DMS114 treated with DMSO at 0.1 percent for 48 hours (cell line): ENCODE results near the gene OR2F2.

Source experiments
- DNase-seq: peaks from one replicate; lab custom pipeline; 2025; ENCODE audit not compliant: unreplicated experiment; lab: John Stamatoyannopoulos, UW

Gene OR2F2

DNA sequence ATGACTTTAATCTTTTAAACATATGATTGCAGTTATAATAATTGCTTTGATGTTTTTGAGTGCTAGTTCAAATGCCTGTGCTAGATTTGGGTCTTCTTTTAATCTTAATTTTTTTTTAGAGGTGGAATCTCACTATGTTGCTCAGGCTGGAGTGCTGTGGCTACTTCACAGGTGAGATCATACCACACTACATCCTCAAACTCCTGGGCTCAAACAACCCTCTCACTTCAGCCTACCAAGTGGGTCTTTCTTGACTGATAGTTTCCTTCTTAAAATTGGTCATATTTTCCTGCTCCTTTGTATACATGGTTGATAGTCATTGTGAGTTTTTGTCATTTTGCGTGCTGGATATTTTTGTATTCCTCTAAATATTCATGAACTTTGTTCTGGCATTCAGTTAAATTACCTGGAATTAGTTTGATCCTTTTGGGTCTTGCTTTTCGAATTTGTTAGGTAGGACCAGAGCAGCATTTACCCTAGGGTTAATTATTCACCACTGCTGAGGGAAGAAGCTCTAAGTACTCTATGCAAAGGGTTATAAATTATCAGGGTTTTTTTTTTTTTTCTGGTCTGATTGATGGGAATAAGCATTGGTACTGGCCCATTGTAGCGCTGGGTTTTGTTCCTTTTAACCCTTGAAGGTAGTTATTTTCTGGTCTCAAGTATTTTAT lies 21.0 kb upstream of the OR2F2 start:
- no peak for DNase-seq

DNA sequence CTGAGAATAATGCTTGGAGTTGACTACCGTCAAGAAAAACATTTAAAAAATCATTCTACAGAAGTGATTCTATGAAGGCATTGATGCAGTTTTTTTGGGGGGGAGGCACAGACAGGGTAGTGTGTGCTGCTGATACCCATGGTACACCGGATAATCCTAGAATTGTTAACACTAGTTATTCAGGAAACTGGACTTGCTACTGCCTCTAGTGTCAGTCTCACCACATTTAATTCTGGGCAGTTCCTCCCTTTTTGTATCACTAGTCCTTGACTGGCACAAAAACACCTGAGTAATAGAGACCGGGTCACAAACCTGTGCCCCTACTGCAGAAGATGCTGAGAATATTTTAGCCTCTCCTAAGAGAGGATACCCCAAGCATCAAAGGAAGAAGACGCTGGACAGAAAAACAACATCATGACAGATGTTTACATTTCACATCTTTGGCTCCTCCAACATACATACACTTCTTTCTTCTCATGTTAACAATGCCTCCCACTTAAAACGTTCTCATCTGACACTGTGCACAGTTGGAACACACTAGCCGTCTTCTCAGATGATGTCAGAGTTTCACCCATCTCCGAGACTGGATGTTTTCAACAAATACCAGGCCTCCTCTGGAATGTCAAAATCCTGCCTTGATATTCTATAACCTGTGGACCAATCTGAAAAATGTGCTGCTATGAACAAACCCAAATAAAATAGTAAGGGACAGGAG lies 19.9 kb upstream of the OR2F2 start:
- no peak for DNase-seq

- DNase-seq, result no peak
Observed at GRCh38 chr7:143924851-143925250, 10.2 kb upstream of the OR2F2 start.

DNA sequence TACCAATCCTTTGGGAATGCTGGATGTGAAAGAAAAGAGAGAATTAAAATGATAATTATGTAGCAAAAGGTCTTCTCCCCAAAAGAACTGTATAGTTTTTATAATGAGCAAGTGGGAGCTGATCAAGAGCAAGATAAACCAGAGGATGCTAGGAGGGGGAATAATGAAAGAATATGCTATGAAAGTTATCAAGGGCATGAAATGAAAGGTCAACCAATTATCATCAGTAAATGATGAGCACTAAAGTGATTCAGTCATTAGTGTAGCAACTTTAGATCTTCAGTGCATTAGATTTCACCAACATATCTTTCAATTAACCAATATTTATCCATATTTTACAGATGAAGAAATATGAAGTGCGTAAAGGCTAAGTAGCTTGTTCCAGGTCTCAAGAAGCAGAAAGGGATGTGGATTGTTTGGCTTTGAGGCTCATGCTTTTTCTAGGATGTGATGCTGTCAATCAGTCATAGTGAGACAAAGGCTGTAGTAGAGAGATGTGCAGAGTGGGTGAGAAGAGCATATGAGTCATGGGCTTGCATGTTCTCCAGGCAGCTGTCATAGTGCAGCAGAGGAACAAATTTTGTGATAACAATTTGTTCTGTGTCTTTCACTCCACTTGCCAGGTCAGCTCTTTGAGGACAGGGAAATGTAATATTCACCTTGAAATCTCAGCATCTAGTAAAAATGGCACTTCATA lies 5.7 kb upstream of the OR2F2 start:
- DNase-seq, result no peak

- DNase-seq, result no peak
Observed at GRCh38 chr7:143931739-143932138, 3.3 kb upstream of the OR2F2 start.

DNA sequence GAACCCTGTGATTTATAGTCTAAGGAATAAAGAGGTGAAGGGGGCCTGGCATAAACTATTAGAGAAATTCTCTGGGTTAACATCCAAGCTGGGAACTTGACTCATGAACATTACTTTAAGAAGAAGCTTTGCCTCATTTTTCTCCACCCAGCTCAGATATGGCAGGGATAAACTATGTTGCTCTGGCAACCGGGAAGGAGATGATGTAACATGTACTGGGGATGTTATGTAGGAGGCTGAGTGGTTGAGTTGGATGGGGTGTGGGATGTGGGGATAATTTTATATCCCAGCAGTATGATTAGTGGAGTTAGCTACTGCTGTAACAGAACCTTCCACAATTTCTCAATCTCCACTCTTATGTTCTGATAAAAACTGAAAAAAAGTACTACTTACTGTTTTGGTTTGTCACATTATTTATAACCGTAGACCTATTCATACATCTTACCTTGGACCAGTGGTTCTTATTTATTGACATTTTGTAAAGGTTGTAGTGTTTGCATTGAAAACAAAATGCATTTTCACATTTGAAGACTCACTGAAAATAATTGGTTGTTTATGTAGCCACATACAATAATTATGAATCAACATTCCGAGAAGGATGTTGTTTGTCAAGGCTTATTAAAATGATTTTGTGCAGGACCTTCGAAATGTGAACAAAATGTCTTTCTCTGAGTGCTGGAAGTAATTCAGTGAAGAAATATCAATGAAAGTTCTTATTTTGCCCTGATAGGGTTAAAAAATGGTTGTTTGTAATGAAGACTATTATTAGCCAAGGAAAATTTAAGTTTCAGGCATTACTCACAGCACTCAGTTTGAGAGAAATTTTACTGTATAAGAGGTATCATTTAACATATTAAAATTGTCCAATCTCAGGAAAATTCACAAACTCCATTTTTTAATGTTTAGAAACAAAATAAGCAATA lies 1.3 kb downstream of the OR2F2 start:
- no peak for DNase-seq

GRCh38 chr7:143938379-143939243 lies 3.6 kb downstream of the OR2F2 start:
- DNase-seq, result no peak

DNA sequence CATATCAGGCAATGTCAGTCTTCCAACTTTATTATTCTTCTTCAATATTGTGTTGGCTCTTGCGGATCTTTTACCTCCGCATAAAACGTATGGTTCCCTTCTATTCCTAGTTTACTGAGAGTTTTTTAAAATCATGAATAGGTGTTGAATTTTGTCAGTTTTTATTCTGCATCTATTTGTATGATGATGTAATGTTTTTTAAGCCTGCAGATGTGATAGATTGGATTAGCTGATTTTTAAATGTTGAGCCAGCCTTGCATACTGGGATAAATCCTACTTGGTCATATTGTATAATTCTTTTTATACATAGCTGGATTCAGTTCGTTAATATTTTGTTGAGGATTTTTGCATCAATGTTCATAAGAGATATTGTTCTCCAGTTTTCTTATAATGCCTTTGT lies 10.4 kb downstream of the OR2F2 start:
- DNase-seq, result no peak

DNA sequence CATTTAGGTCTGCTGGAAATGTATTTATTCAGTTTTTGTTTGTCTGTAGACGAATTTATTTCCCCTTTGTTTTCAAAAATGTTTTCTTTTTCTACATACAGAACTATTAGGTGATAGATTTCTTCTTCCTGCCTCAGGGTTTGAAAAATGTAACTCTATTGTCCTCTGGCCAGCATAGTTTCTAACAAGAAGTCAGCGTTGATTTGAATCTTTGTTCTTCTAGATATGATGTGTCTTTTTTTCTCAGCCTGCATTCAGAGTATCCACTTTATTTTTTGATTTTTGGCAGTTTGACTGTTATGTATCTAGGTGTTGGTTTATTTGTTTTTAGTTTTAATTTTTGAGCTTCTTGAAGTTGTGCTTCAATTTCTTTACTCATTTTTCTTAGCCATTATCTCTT lies 12.1 kb downstream of the OR2F2 start:
- DNase-seq, result no peak

DNA sequence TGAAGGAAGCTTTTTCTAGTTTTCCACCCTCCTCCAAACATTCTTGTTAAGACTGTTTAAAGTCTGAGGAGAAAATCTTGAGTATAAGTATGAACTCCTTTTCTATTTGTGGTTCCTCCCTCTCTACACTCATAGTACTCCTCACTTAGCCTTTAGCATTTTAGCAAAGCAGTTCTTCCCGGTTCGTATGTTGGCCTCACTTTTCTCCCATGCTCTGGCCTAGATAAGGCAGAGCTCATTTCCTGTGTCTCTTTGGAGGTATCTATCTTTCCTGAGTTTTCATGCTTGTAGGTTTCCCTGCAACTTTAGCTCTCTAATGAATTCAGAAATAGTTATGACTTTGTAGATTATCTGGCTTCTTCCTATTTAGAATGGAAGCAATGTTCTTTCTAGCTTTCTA lies 13.7 kb downstream of the OR2F2 start:
- DNase-seq, result no peak

DNA sequence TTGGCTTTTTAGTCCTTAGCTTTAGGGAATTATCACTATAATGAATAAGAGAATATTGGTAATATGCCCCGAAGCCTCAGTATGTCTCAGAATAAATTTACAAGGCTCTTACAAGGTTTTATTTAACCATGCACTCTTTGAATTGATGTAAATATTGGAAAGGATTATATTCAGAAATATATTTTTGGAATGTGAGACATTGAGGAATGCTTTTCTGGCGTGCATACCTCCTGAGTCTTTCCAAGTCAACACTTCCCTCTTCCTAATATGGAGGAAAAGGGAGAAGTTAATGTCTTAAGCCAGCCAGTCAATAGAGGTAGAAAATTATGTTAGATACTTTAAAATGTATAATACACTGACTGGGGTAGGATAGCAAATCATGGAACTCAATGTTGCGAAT lies 18.4 kb downstream of the OR2F2 start:
- DNase-seq, result no peak

- DNase-seq, result no peak
Observed at GRCh38 chr7:143954135-143954534, 19.1 kb downstream of the OR2F2 start.

DNA sequence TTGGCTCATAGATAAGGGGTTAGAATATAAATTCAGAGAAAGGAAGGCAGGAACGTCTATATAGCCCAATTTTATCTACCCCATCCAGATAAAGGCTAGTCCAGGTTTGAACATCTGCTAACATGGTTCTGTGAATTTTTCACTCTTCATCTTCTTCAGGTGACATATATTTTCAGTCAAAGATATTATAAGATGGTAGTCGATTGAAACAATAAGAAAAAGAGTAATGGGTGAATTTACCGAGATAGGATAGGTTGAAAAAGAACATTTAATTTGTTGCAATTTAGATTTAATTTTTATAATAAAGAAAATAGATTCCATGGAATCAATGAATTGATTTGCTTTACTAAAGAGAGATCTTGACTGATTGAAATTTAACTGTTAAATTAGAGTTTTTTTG lies 19.5 kb downstream of the OR2F2 start, which contains the start of gene OR2F1:
Gene OR2F1 (plus strand): TSS at position 301 of the 400 bp plus-strand sequence. CDS start 5,127 bp downstream, outside the sequence.
- no peak for DNase-seq

- no peak for DNase-seq
Observed at GRCh38 chr7:143958781-143959180, 23.7 kb downstream of the OR2F2 start.

- DNase-seq, result no peak
Observed at GRCh38 chr7:143960813-143961610, 26.0 kb downstream of the OR2F2 start.

DNA sequence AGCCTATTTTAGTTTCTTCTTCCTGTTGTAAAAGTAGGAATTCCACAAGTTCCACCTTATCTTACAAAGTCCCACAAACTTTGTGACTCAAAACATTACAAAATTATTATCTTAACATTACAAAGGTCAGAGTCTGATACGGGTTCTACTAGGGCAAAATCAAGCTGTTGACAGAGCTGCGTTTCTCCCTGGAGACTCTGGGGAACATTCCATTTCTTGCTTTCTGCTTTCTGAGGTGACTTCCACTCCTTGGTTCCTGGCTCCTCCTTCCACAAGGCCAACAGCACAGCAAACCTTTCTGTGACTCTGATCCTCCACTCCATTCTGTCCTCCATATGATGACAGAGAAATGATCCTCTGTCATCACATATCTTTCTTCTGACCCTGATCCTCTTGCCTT lies 30.2 kb downstream of the OR2F2 start:
- no peak for DNase-seq

DNA sequence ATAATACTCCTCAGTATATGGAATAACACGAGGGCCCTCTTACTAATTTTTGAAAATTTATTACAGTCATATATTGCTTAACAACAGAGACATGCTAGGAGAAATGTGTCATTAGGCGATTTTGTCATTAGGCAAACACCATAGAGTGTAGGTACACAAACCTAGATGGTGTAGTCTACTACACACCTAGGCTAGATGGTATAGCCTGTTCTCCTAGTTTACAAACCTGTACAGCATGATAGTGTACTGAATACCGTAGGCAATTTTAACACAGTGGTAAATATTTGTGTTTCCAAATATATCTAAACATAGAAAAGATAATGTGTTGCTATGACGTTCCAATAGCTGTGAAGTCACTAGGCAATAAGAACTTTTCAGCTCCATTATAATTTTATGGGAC lies 32.4 kb downstream of the OR2F2 start:
- no peak for DNase-seq

DNA sequence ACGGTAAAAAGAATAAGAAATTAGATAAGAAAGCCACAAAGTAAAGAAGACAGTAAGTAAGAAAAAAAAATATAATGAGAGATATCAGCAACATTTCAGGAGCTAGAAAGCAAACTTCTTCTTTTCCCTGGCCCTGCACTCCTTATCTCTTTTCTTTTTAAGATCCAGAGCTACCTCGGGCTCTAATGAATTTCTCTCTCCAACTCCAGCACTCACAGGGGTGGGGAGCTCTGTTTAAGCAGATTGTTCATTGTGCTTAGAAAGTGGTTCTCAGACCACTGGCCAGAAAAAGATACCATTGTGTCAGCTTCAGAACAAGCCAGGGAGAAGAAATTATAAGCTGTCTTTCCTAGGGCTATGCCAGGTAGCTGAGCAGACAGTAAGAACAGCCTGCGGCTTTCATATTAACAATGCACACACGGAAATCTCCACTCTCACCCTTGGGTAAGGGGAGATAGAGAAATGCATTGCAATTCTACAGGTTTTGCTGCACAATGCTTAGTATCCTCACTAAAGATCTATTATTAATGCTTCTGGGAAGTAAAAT lies 38.9 kb downstream of the OR2F2 start:
- DNase-seq, result no peak

DNA sequence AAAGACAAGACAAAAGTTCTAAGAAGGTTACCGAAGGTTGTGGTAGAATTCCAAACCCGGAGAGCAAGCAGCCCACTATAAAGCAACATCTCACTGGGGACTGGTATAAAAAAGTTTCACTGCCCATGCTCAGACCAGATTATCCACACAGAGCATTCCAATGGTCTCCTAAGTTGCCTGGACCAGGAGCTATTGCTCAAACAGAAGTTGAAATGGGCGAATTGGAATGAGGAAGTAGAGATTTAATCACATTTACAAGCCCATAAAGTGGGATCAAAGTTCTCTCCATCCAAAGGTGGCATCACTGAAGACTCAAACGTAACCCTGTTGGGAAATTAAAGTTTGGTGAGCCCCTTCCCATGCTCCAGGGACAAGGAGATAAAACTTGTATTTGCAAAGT lies 39.4 kb downstream of the OR2F2 start:
- no peak for DNase-seq
